SU-DHL-6 (cell line): Measurements from ENCODE around the gene PPP1R37.

Experiments
- H2AFZ ChIP-seq: fragments of 200-600 bp; sonication (generic); 2 replicates; pipeline ENCODE4 v1.6.1; 2014; ENCODE audit warnings: low read depth, mild to moderate bottlenecking, moderate library complexity, mixed read lengths, antibody characterized with exemption, low read length; ENCODE audit not compliant: severe bottlenecking
- H3F3A ChIP-seq: fragments of 200-600 bp; shearing (Covaris generic); 2 replicates; pipeline ENCODE4 v1.6.0; 2016; ENCODE audit warnings: antibody characterized with exemption, mild to moderate bottlenecking; ENCODE audit not compliant: insufficient read depth
- H3K27ac ChIP-seq: fragments of 200-600 bp; sonication (generic); 2 replicates; pipeline ENCODE4 v1.5.1; 2016; ENCODE audit warnings: low read depth, mild to moderate bottlenecking, low read length, moderate library complexity, mixed read lengths
- H3K27me3 ChIP-seq: fragments of 200-600 bp; sonication (generic), shearing (Covaris generic); 2 replicates; pipeline ENCODE4 v1.6.0; 2014; ENCODE audit warnings: mild to moderate bottlenecking, low read length
- H3K36me3 ChIP-seq: fragments of 200-600 bp; sonication (generic); 2 replicates; pipeline ENCODE4 v1.6.1; 2014; ENCODE audit warnings: mild to moderate bottlenecking, low read length, mixed read lengths
- H3K4me2 ChIP-seq: fragments of 300-600, 200-600 bp; shearing (Covaris generic), sonication (generic); 2 replicates; pipeline ENCODE4 v1.6.0; 2014; ENCODE audit warnings: low read length, low read depth, mild to moderate bottlenecking; ENCODE audit not compliant: poor library complexity, severe bottlenecking
- H3K4me3 ChIP-seq: fragments of 200-600 bp; sonication (generic); 2 replicates; pipeline ENCODE4 v1.5.1; 2014; ENCODE audit warnings: antibody characterized with exemption, low read length, mild to moderate bottlenecking, mixed read lengths; ENCODE audit not compliant: insufficient read depth, poor library complexity, severe bottlenecking
- H3K79me2 ChIP-seq: fragments of 200-600 bp; sonication (generic); 2 replicates; pipeline ENCODE4 v1.6.1; 2014; ENCODE audit warnings: mild to moderate bottlenecking, low read length, moderate library complexity; ENCODE audit not compliant: insufficient read depth
- H3K9ac ChIP-seq: fragments of 200-600 bp; sonication (generic); 2 replicates; pipeline ENCODE4 v1.7.0; 2014; ENCODE audit warnings: mild to moderate bottlenecking, low read length
- H3K9me2 ChIP-seq: fragments of 200-600 bp; sonication (generic); replicated peaks from 2 replicates; pipeline ENCODE4 v1.6.1; 2014; ENCODE audit warnings: low read length; ENCODE audit not compliant: insufficient read depth
- H3K9me3 ChIP-seq: fragments of 200-600 bp; sonication (generic); 2 replicates; pipeline ENCODE4 v1.6.1; 2014; ENCODE audit warnings: low read length, mixed read lengths; ENCODE audit not compliant: insufficient read depth
- H4K20me1 ChIP-seq: fragments of 200-600 bp; sonication (generic); 2 replicates; pipeline ENCODE4 v1.6.1; 2014; ENCODE audit warnings: low read depth, mild to moderate bottlenecking, antibody characterized with exemption, low read length, moderate library complexity, mixed read lengths
- CTCF ChIP-seq: fragments of 200-600 bp; sonication (generic); IDR thresholded peaks from one replicate; pipeline ENCODE4 v1.5.1; 2017; ENCODE audit warnings: antibody characterized with exemption, mild to moderate bottlenecking, low read length, moderate library complexity; ENCODE audit not compliant: insufficient read depth, poor library complexity, severe bottlenecking
- EZH2phosphoT487 ChIP-seq: fragments of 200-600 bp; sonication (generic), shearing (Covaris generic); conservative IDR thresholded peaks from 2 replicates; pipeline ENCODE4 v1.6.1; 2018; ENCODE audit warnings: mild to moderate bottlenecking, antibody characterized with exemption, low read length, moderate library complexity, mixed read lengths

The PPP1R37 gene

GRCh38 chr19:45168767-45169351, 75.9 kb downstream of the PPP1R37 start:
- Histone ChIP-seq H4K20me1 (no peaks in the 10 kb centered on the region), H3K27me3 (no peaks in the 10 kb centered on the region), H3K9me2 (no peaks in the 10 kb centered on the region), H3K9me3 (no peaks in the 10 kb centered on the region), H3K36me3 (no peaks in the 10 kb centered on the region), H3F3A (no peaks in the 10 kb centered on the region), H3K27ac (no peak overlapping the region), H3K4me3 (no peak overlapping the region), H3K79me2 (no peaks in the 10 kb centered on the region), H3K4me2 (no peak overlapping the region), H2AFZ (no peak overlapping the region), H3K9ac (no peak overlapping the region)
- TF ChIP-seq CTCF: no peak
- no peak for TF ChIP-seq EZH2phosphoT487

DNA sequence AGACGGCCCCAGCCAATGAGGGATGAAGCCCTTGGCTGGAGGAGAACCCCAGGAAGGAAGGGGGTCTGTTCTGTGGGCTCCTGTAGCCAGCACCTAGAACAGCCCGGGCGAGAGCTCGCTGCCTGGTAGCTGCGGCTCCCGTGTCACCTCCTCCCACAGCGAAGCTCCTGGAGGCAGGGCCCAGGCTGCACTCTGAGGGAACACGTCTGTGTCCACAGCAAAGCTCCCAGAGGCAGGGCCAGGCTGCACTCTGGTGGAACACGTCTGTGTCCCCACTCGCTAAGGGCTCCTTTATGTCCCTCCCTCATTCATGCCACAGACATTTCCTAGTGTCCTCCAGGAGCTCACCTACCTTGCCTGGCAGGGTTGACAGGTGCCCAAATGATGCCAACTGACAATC, 76.6 kb downstream of the PPP1R37 start:
- Histone ChIP-seq H3K4me2 (no peak overlapping the region), H3K9me2 (no peaks in the 10 kb centered on the region), H3K79me2 (no peaks in the 10 kb centered on the region)

DNA sequence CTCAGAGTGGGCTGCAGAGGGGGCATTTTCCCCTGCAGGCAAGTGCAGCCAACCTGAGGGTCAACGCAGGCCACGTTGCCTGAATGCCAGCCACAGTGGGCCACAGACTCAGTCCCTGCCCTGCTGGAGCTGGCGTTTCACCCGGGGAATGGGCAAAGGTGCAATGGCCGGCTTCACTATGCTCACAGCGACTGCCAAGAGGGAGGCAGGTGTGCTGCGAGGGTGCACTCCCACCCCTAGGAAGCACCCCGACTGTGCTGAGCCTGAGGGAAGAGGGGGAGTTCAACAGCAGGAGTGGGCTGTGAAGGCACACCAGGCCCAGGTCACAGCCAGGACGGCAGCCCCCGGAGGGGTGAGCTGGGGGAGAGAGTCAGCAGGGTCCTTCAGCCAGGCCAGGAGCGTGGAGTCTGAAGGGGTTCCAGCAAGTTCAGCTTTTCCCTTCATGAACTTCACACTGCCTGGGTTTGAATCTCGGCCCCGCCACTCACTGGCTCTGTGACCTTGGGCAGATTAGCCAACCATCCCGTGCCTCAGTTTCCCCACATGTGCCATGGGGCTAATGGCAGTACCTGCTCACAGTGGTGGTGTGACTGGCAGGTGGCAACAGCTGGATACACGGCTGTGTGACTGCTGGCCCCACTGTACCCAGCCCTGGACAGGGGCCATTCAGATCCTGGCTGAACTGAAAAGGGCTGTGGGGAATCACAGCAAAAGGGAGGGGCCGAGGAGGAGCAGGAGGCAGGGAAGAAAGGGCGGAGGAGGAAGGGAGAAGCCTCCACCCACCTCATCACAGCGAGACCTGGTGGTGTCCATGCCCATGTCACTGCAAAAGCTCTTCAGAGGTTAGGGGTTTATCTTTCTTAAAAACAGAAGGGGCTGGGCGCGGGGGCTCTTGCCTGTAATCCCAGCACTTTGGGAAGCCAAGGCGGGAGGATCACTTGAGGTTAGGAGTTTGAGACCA, 77.4 kb downstream of the PPP1R37 start:
- Histone ChIP-seq H3K79me2 (no peaks in the 10 kb centered on the region), H3K4me2 (no peak overlapping the region), H3F3A (no peaks in the 10 kb centered on the region), H3K27ac (no peak overlapping the region), H3K27me3 (no peaks in the 10 kb centered on the region), H3K9me2 (no peaks in the 10 kb centered on the region), H3K9ac (no peak overlapping the region), H3K9me3 (no peaks in the 10 kb centered on the region), H2AFZ (no peak overlapping the region), H4K20me1 (no peaks in the 10 kb centered on the region), H3K36me3 (no peaks in the 10 kb centered on the region), H3K4me3 (no peak overlapping the region)
- TF ChIP-seq CTCF: no peak
- no peak for TF ChIP-seq EZH2phosphoT487

More for the DNA sequence above, 76.6 kb downstream of the PPP1R37 start:
- H3K9ac ChIP-seq: no peak overlapping the region
- no peak overlapping the region for H2AFZ ChIP-seq
- no peaks in the 10 kb centered on the region for H3K36me3 ChIP-seq
- TF ChIP-seq EZH2phosphoT487 (no peak), CTCF (no peak)
- H4K20me1 ChIP-seq: no peaks in the 10 kb centered on the region
- H3F3A ChIP-seq: no peaks in the 10 kb centered on the region
- no peak overlapping the region for H3K4me3 ChIP-seq
- no peaks in the 10 kb centered on the region for H3K9me3 ChIP-seq
- no peaks in the 10 kb centered on the region for H3K27me3 ChIP-seq
- H3K27ac ChIP-seq: no peak overlapping the region
